ENCODE results near the gene CHCHD6. TPM values are rescaled to one million over a fixed set of nuclear protein-coding genes. Genes with fewer than 3 reads are reported as not detected.

Gene CHCHD6
- total and polyA plus RNA-seq, 2 donors from 2014 or later = 10.7 to 35.2 TPM

DNA sequence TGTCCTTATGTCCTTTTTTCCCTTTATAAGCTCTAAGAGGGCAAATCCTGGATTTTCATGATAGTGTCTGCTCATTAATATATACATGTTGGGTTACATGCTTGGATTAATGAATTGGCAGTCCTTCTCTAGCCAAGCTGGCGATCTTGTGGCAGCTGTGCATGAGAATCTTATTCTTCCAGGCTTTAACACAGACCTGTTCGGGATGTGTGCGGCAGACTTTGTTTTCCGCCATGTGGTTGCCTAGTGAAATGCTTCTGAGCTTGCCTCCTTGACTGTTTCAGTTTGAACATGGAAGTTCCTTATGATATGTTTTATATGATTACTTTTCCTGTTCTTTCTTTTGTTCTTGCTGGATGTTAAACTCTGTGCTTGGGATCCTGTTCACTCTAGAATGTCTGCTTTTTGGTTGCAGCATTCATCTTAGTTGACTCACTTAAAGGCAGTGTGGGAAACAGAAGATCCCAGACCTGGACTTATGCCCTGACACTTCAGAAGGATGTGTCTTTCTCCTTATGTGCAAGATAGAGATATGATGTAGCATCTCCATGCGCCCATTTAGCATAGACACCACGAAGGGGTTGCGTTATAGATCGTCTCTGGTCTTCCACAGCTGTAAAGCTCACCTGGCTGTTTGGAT, 7.2 kb downstream of the CHCHD6 start:
- DNase-seq (no peak), FAIRE-seq (no peak)
- Histone ChIP-seq H3K4me1 (ENCODE audit: control insufficient read depth in 2 of 3, insufficient read depth in 2 of 3, low read depth in 1 of 3, low read length in 3 of 3) (no peaks in the 10 kb centered on the region), H3K9me3 (ENCODE audit: control insufficient read depth in 2 of 3, insufficient read depth in 1 of 3, low read length in 3 of 3) (no peaks in the 10 kb centered on the region), H3K9ac (ENCODE audit: low read length in 3 of 3) (no peak overlapping the region), H3K4me3 (ENCODE audit: low read length in 3 of 3) (no peak overlapping the region), H3K36me3 (ENCODE audit: control insufficient read depth in 2 of 3, insufficient read depth in 3 of 3, low read length in 3 of 3) (no peaks in the 10 kb centered on the region), H3K27ac (ENCODE audit: low read depth in 2 of 2, low read length in 2 of 2) (no peak overlapping the region), H3K27me3 (ENCODE audit: control insufficient read depth, insufficient read depth, low read length) (no peaks in the 10 kb centered on the region)
- TF ChIP-seq, protein P1, sequence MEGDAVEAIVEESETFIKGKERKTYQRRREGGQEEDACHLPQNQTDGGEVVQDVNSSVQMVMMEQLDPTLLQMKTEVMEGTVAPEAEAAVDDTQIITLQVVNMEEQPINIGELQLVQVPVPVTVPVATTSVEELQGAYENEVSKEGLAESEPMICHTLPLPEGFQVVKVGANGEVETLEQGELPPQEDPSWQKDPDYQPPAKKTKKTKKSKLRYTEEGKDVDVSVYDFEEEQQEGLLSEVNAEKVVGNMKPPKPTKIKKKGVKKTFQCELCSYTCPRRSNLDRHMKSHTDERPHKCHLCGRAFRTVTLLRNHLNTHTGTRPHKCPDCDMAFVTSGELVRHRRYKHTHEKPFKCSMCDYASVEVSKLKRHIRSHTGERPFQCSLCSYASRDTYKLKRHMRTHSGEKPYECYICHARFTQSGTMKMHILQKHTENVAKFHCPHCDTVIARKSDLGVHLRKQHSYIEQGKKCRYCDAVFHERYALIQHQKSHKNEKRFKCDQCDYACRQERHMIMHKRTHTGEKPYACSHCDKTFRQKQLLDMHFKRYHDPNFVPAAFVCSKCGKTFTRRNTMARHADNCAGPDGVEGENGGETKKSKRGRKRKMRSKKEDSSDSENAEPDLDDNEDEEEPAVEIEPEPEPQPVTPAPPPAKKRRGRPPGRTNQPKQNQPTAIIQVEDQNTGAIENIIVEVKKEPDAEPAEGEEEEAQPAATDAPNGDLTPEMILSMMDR (IDR thresholded peaks at IDR 0.05; ENCODE audit: borderline replicate concordance, extremely low read depth, insufficient read depth) = no peak
- intact Hi-C loops (cut with DNase I) = no loop called here

DNA sequence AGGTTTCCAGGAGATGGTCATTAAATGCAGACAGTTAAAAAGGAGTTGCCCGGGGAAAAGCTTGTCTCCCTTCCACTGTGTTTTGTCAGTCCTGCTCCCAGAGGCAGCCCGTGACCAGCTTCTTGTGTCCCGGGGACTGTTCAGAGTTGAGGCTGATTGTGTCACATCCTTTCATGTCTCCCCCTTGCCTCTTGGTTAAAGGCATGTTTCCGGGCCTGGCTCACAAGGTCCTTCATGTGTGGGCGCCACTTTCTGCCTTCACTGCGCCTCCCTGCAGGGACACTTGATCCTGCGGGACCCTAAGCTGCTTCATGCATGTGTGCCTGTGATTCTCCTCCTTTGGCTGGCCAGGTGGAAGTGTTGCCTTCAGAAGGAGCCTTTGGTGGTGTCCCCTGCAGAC, 9.2 kb downstream of the CHCHD6 start:
- H3K27me3 ChIP-seq (ENCODE audit: control insufficient read depth, insufficient read depth, low read length) = no peaks in the 10 kb centered on the region
- TF ChIP-seq, protein P1 (IDR thresholded peaks at IDR 0.05; ENCODE audit: borderline replicate concordance, extremely low read depth, insufficient read depth) = no peak
- no peaks in the 10 kb centered on the region for H3K9me3 ChIP-seq (ENCODE audit: control insufficient read depth in 2 of 3, insufficient read depth in 1 of 3, low read length in 3 of 3)
- no peak overlapping the region for H3K4me3 ChIP-seq (ENCODE audit: low read length in 3 of 3)
- intact Hi-C loops (cut with DNase I) = no loop called here
- DNase-seq = no peak
- H3K4me1 ChIP-seq (ENCODE audit: control insufficient read depth in 2 of 3, insufficient read depth in 2 of 3, low read depth in 1 of 3, low read length in 3 of 3) = no peaks in the 10 kb centered on the region
- no peak for FAIRE-seq
- no peak overlapping the region for H3K9ac ChIP-seq (ENCODE audit: low read length in 3 of 3)
- H3K27ac ChIP-seq (ENCODE audit: low read depth in 2 of 2, low read length in 2 of 2) = no peak overlapping the region
- no peaks in the 10 kb centered on the region for H3K36me3 ChIP-seq (ENCODE audit: control insufficient read depth in 2 of 3, insufficient read depth in 3 of 3, low read length in 3 of 3)

DNA sequence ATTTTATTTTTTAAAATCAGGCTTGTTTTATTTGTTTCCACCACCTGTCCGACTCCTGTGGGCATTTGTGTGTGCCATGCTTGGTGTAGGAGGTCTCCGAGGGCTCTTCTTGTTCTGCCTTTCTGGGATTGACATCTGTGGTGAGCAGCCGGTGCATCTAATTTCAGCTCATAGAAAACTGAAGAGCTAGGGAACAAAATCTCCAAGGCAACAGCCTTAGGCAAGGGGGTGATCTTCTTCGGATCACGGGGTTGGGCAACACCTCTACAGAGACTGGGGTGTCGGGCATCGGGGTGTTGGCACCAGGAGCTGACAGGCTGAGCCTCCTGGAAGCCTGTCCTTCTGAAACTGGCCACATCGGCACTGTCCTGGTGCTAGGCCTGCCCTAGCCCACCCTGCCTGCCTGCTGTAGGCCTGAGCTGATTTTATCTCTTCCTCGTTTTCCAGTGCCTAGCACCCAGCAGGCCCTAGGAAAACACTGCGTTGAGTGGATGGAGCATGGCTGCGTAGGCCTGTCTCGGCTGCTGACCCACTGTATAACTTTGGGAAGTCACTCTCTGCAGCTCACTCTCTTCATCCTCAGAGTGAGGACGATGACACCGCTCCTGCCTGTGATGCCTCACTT, 10.3 kb downstream of the CHCHD6 start:
- no peak for FAIRE-seq
- no peak overlapping the region for H3K27ac ChIP-seq (ENCODE audit: low read depth in 2 of 2, low read length in 2 of 2)

More for the DNA sequence above, 10.3 kb downstream of the CHCHD6 start:
- H3K9me3 ChIP-seq (ENCODE audit: control insufficient read depth in 2 of 3, insufficient read depth in 1 of 3, low read length in 3 of 3) = no peaks in the 10 kb centered on the region
- no peaks in the 10 kb centered on the region for H3K4me1 ChIP-seq (ENCODE audit: control insufficient read depth in 2 of 3, insufficient read depth in 2 of 3, low read depth in 1 of 3, low read length in 3 of 3)
- H3K36me3 ChIP-seq (ENCODE audit: control insufficient read depth in 2 of 3, insufficient read depth in 3 of 3, low read length in 3 of 3) = no peaks in the 10 kb centered on the region
- TF ChIP-seq, protein P1 (IDR thresholded peaks at IDR 0.05; ENCODE audit: borderline replicate concordance, extremely low read depth, insufficient read depth) = no peak
- no peaks in the 10 kb centered on the region for H3K27me3 ChIP-seq (ENCODE audit: control insufficient read depth, insufficient read depth, low read length)
- no peak overlapping the region for H3K9ac ChIP-seq (ENCODE audit: low read length in 3 of 3)
- intact Hi-C loops (cut with DNase I) = no loop called here
- no peak overlapping the region for H3K4me3 ChIP-seq (ENCODE audit: low read length in 3 of 3)
- DNase-seq = no peak

All from kidney (tissue), 14 donors.